Prostate gland (tissue), 2 donors: ENCODE data around the gene CAMK2D. TPM values are rescaled to one million over a fixed set of nuclear protein-coding genes. Genes with fewer than 3 reads are reported as not detected.
"Not testable (repeated sequence)": the region's sequence is repeated elsewhere in the genome, so short reads cannot be mapped to it uniquely, and the experiment has no call there.

Experiments
- DNase-seq: peaks from one replicate; pipeline ENCODE4 v3.0.0-alpha.2; 2019; ENCODE audit warnings: low spot score
- H3K27ac ChIP-seq, 2 donors: fragments of 200-600 bp; sonication (generic); 2 replicates each; pipeline ENCODE4 v1.5.1; 2017 to 2019
- H3K27me3 ChIP-seq: fragments of 200-600 bp; sonication (generic); replicated peaks from 2 replicates; pipeline ENCODE4 v1.5.1; 2019; ENCODE audit not compliant: insufficient read depth
- H3K36me3 ChIP-seq, 2 donors: fragments of 200-600 bp; sonication (generic); 1 replicate in 1 of 2; 2 replicates in 1 of 2; pipeline versions ENCODE4 v1.5.1 to v1.8.1; 2017 to 2019
- H3K4me1 ChIP-seq: fragments of 200-600 bp; sonication (generic); replicated peaks from 2 replicates; pipeline ENCODE4 v1.5.1; 2019
- H3K4me3 ChIP-seq, 2 donors: fragments of 200-600 bp; sonication (generic); 2 replicates each; pipeline ENCODE4 v1.5.1; 2017 to 2019
- H3K9me3 ChIP-seq: fragments of 200-600 bp; sonication (generic); 2 replicates; pipeline ENCODE4 v1.5.1; 2017
- CTCF ChIP-seq, 4 experiments: fragments of 200-600 bp in 2 of 4; fragments of 450-650 bp in 2 of 4; sonication (generic) in 2 of 4; IDR thresholded peaks; 1 replicate in 3 of 4; 2 replicates in 1 of 4; pipeline ENCODE4 v1.5.1; 2016 to 2019; ENCODE audit warnings: antibody characterized with exemption in 4 of 4, mild to moderate bottlenecking in 2 of 4, moderate library complexity in 2 of 4
- POLR2A ChIP-seq: fragments of 450-650 bp; IDR thresholded peaks from one replicate; pipeline ENCODE4 v1.6.1; 2016; ENCODE audit warnings: antibody characterized with exemption, mild to moderate bottlenecking
- POLR2AphosphoS5 ChIP-seq: sonication (generic); formaldehyde crosslinking; IDR thresholded peaks from one replicate; pipeline ENCODE4 v1.6.1; 2017; ENCODE audit warnings: antibody characterized with exemption
- WGBS: methylation state at CpG from one replicate; pipeline ENCODE4 v1.1.5; 2018; 5-methylcytosine and 5-hydroxymethylcytosine counted together
- intact Hi-C: fragments of 100-400 bp; cut with DNase I; formaldehyde crosslinking; loops from one replicate; pipeline ENCODE4 v1.14.2; 2022
- total RNA-seq, 2 donors: library from RNA; depleted of rRNA; stranded (reverse); fragments of >200 nt; gene quantifications; one replicate each; pipeline ENCODE4 v1.1.0, GENCODE V29; 2016

The CAMK2D gene
- 10 to 100 TPM; 48.7 to 88.8 TPM for total RNA-seq

- TF ChIP-seq CTCF (IDR thresholded peaks at IDR 0.05) (peak; percentile 63 to 88 (median 76)), POLR2A (peak; percentile 70), POLR2AphosphoS5 (peak; percentile 84)
- intact Hi-C loops = loop anchor here (1.0 to 5.0 kb wide), 6 partner anchors 69 to 469 kb away; no protein-coding TSS in a partner anchor
- Histone ChIP-seq H3K27ac (peak within 1 kb of the TSS; percentile 96 to 99), H3K36me3 (no peaks in the 10 kb centered on the region), H3K4me1 (no peaks in the 10 kb centered on the region), H3K9me3 (no peaks in the 10 kb centered on the region), H3K4me3 (peak within 1 kb of the TSS; percentile 65 to 70), H3K27me3 (no peaks in the 10 kb centered on the region)
- under 1% methylated on average over 44 of the region's 50 CpGs for WGBS
- peak; percentile 91 for DNase-seq
Measured at GRCh38 chr4:113761620-113762185, at the start of gene CAMK2D. Gene CAMK2D, minus strand, starts transcription at chr4:113761738. Its CDS starts 670 bp downstream, at chr4:113761068.

- H3K4me1 ChIP-seq = no peaks in the 10 kb centered on the region
- no peak for TF ChIP-seq POLR2A
- TF ChIP-seq POLR2AphosphoS5 = no peak
- TF ChIP-seq CTCF (IDR thresholded peaks at IDR 0.05) = no peak
- H3K27ac ChIP-seq = no peak overlapping the region
- no peaks in the 10 kb centered on the region for H3K27me3 ChIP-seq
- 57% methylated on average over 2 of the region's 2 CpGs for WGBS
- no peak for DNase-seq
- intact Hi-C loops = no loop called here
- no peak overlapping the region for H3K4me3 ChIP-seq
- no peaks in the 10 kb centered on the region for H3K36me3 ChIP-seq
- no peaks in the 10 kb centered on the region for H3K9me3 ChIP-seq
Measured at GRCh38 chr4:113810906-113811305, 49.4 kb upstream of the CAMK2D start.

GRCh38 chr4:113809311-113809710 is 47.8 kb upstream of the CAMK2D start:
- no peak overlapping the region for H3K4me3 ChIP-seq
- no peaks in the 10 kb centered on the region for H3K4me1 ChIP-seq
- H3K27ac ChIP-seq = no peak overlapping the region
- TF ChIP-seq CTCF (IDR thresholded peaks at IDR 0.05) (no peak), POLR2AphosphoS5 (no peak), POLR2A (no peak)
- no peaks in the 10 kb centered on the region for H3K36me3 ChIP-seq
- intact Hi-C loops = no loop called here
- no peak for DNase-seq
- no peaks in the 10 kb centered on the region for H3K27me3 ChIP-seq
- 82% methylated on average over 5 of the region's 5 CpGs for WGBS
- H3K9me3 ChIP-seq = no peaks in the 10 kb centered on the region

GRCh38 chr4:113806850-113807249 is 45.3 kb upstream of the CAMK2D start:
- Histone ChIP-seq H3K4me3 (no peak overlapping the region), H3K27me3 (no peaks in the 10 kb centered on the region), H3K36me3 (no peaks in the 10 kb centered on the region), H3K4me1 (no peaks in the 10 kb centered on the region), H3K27ac (no peak overlapping the region), H3K9me3 (no peaks in the 10 kb centered on the region)
- DNase-seq = no peak
- intact Hi-C loops = no loop called here
- TF ChIP-seq POLR2AphosphoS5 (no peak), POLR2A (no peak), CTCF (IDR thresholded peaks at IDR 0.05) (no peak)

- Histone ChIP-seq H3K27ac (no peak overlapping the region), H3K4me1 (no peaks in the 10 kb centered on the region), H3K36me3 (no peaks in the 10 kb centered on the region), H3K4me3 (no peak overlapping the region), H3K27me3 (no peaks in the 10 kb centered on the region), H3K9me3 (no peaks in the 10 kb centered on the region)
- TF ChIP-seq POLR2A = no peak
- TF ChIP-seq POLR2AphosphoS5 = no peak
- TF ChIP-seq CTCF (IDR thresholded peaks at IDR 0.05) = no peak
- no peak for DNase-seq
- intact Hi-C loops = no loop called here
Measured at GRCh38 chr4:113801882-113802281, 40.3 kb upstream of the CAMK2D start.

- H3K27me3 ChIP-seq, H3K4me3 ChIP-seq, H3K9me3 ChIP-seq, intact Hi-C loops, H3K36me3 ChIP-seq, H3K27ac ChIP-seq, DNase-seq, H3K4me1 ChIP-seq: not testable (repeated sequence)
- WGBS = 96% methylated on average over 22 of the region's 24 CpGs
Measured at GRCh38 chr4:113796381-113796780, 34.8 kb upstream of the CAMK2D start.
